ENCODE measurements around the gene KCND1.

Gene KCND1

DNA sequence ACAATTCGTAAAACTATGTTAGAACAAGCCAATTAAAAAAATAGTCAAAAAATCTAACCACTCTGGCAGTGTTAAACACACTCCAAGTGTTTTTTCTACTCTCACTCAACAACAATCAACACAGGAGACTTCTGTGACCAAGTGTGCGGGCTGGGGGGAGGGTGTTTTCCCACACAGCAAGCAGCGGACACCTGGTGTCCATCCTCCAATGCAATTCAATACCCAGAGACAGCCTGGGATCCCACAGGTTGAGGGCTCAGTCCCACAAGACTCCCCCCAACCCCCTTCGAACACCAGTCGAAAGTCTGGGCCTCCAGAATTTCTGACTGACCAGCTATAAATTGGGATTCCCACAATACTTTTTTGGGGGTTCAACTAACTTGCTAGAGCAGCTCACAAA lies 44.5 kb downstream of the KCND1 start:
- no peak overlapping the region for H3K27ac ChIP-seq
- CTCF ChIA-PET, result no interaction called here
- DNase-seq (ENCODE audit: low spot score), result no peak

DNA sequence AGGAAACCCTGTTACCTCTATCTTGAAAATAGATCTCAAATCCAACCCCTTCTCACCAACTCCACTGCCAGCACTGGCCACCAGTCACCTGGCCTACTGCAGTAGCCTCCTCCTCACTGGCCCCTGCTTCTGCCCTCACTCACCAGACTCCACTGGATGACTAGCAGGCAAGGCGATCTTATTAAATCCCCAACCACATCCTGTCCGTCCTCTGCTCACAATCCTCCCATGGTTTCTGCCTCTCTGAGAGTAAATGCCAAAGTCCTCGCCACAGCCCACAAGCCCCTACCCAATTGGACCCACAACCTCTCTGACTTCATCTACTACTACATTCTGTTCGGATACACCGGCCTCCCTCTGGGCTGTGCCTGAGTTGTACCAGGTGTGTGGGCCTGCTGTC lies 47.4 kb downstream of the KCND1 start:
- no peak overlapping the region for H3K27ac ChIP-seq
- POLR2A ChIA-PET (ENCODE audit: low non-redundant PET), result no interaction called here
- DNase-seq (ENCODE audit: low spot score), result no peak
- CTCF ChIA-PET, result no interaction called here
- TF ChIP-seq, protein P1, sequence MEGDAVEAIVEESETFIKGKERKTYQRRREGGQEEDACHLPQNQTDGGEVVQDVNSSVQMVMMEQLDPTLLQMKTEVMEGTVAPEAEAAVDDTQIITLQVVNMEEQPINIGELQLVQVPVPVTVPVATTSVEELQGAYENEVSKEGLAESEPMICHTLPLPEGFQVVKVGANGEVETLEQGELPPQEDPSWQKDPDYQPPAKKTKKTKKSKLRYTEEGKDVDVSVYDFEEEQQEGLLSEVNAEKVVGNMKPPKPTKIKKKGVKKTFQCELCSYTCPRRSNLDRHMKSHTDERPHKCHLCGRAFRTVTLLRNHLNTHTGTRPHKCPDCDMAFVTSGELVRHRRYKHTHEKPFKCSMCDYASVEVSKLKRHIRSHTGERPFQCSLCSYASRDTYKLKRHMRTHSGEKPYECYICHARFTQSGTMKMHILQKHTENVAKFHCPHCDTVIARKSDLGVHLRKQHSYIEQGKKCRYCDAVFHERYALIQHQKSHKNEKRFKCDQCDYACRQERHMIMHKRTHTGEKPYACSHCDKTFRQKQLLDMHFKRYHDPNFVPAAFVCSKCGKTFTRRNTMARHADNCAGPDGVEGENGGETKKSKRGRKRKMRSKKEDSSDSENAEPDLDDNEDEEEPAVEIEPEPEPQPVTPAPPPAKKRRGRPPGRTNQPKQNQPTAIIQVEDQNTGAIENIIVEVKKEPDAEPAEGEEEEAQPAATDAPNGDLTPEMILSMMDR (conservative IDR thresholded peaks at IDR 0.05; ENCODE audit: low read depth), result no peak

More for the DNA sequence above, 44.5 kb downstream of the KCND1 start:
- POLR2A ChIA-PET (ENCODE audit: low non-redundant PET), result no interaction called here
- TF ChIP-seq, protein P1 (conservative IDR thresholded peaks at IDR 0.05; ENCODE audit: low read depth), result no peak

DNA sequence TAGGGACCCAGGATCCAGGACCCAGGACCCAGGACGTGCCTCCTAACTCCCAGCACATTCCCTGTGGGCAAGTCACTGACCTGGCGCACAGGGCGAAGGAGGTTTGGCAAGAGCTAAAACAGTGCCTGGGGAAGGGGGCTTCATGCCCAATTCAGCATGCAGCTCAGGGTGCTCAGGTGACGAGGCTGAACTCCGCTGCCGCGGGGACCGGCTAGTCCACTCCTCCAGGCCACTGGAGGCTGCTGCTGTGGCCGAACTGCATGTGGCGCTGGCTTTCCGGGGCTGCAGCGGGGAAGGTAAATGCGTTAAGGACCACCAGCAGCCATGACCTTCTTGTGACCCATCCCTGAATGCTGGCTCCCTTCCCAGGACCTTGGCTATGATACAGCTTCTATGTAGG lies 47.9 kb downstream of the KCND1 start:
- POLR2A ChIA-PET (ENCODE audit: low non-redundant PET), result no interaction called here
- TF ChIP-seq, protein P1 (conservative IDR thresholded peaks at IDR 0.05; ENCODE audit: low read depth), result no peak
- CTCF ChIA-PET, result no interaction called here

GRCh38 chrX:48920718-48921104 lies 50.9 kb downstream of the KCND1 start:
- DNase-seq (ENCODE audit: low spot score), result no peak
- TF ChIP-seq, protein P1 (conservative IDR thresholded peaks at IDR 0.05; ENCODE audit: low read depth), result no peak
- POLR2A ChIA-PET (ENCODE audit: low non-redundant PET), result no interaction called here

More for the DNA sequence above, 47.9 kb downstream of the KCND1 start:
- no peak overlapping the region for H3K27ac ChIP-seq
- no peak for DNase-seq (ENCODE audit: low spot score)

DNA sequence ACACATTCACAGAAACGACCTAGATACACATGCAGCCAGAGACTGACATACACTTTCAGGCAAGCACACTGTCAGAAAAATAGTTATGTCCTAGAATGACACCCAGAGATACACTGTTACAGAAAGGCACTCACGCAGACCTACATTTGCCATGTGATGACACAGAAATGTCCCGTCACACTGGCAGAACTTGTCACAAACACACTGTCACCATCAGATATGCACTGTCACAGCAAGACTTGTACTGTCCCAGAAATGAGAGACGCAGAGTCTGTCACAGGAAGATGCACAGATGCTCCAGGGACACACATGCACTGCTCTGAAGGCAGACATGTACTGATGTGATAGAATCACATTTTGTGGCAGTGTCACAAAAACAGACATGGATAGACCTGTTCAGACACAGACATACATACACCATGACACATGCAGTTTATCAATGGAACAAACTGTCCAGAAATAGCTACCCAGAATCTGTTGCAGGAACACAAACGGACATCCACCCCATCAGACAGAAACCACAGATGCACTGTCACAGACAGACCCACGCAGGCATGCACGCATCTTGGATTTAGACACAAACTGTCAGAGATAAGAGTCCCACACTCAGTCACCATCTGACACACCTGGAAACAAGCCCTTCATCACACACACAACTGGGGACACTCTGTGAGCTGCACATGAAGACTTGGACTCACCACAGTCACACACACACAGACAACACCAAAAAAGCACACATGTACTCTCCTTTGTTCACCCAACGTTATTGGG lies 51.5 kb downstream of the KCND1 start:
- TF ChIP-seq, protein P1 (conservative IDR thresholded peaks at IDR 0.05; ENCODE audit: low read depth), result no peak
- DNase-seq (ENCODE audit: low spot score), result no peak
- peak overlapping the region; percentile 85 for H3K27ac ChIP-seq
- CTCF ChIA-PET, result interaction anchor here (0.6 kb wide), 1 partner anchor 98 kb away, joined by 3 read pairs; no protein-coding TSS in a partner anchor
- POLR2A ChIA-PET (ENCODE audit: low non-redundant PET), result no interaction called here

More at GRCh38 chrX:48920718-48921104, 50.9 kb downstream of the KCND1 start:
- CTCF ChIA-PET, result interaction anchor here (0.6 kb wide), 1 partner anchor 97 kb away, joined by 3 read pairs; no protein-coding TSS in a partner anchor
- peak overlapping the region; percentile 85; the same call in 1 of the 2 replicates for H3K27ac ChIP-seq

DNA sequence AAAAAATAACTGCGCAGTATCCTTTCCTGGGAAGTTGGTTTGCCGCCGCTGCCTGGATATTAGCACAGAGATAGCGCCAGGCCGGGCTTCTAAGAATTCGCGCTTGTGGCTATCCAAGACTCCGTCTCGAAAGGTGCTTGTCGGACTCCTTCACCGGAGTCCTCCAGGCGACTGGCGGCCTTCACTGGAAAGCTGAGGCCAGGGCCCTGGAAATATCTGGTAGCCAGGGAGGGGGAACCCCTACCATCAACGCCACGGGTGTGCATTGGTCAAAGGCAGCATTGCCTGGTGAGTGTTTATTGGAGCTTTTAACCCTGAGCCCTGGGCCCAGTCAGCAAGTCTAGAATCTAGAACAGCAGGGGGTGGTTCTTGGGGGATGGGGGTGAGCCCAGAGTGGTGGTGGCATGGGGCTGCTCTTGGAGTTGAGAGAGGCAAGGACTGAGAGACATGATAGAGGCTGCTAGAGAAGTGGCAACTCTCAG lies 52.2 kb downstream of the KCND1 start:
- POLR2A ChIA-PET (ENCODE audit: low non-redundant PET), result no interaction called here

More for the DNA sequence above, 52.2 kb downstream of the KCND1 start:
- DNase-seq (ENCODE audit: low spot score), result peak; percentile 8
- CTCF ChIA-PET, result no interaction called here
- TF ChIP-seq, protein P1 (conservative IDR thresholded peaks at IDR 0.05; ENCODE audit: low read depth), result no peak
- H3K27ac ChIP-seq, result peak overlapping the region; percentile 85
